T1000 (cell line): ENCODE results near the gene MLX.
A peak's percentile ranks its signal among the peaks of the same experiment; 100 is the strongest.

Experiments
- DNase-seq: peaks from one replicate; lab custom pipeline; 2025; ENCODE audit warnings: mixed read lengths; lab: John Stamatoyannopoulos, UW

MLX gene

GRCh38 chr17:42578282-42578869 is 11.5 kb downstream of the MLX start:
- DNase-seq, result no peak

DNA sequence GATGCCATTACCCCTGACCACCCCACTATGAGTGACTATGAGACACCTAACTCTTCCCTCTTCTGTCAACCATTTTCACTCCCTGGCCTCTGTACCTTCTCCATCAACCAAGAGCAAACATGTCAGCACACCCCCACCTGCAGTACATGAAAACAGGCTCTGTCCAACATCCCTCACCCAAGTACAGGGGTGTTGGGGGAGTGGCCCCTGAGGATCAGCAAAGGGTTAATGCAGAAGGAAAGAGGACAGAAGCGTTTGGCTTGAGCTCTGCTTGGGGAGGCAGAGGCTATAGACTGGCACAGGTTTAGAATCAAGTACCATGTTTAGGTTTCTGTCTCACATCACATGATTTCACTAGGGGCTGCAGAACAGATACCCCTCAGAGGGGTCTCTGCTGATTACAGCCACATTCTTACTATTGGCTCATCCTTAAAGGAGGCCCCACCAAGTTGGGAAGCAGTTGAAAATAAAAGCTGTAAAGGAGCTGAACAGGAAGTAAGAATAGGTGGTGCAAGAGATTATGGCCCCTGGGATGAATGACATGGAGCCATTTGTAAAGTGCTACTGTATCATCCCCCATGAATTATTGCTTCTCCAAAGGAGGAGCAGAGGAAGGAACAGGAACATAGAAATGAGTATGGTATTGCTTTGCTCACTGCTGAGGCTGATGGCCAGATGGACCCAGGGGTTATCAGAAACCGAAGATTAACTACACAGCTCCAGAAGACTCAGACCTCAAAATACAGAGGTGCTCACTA is 13.1 kb downstream of the MLX start:
- no peak for DNase-seq

- DNase-seq, result no peak
Measured at GRCh38 chr17:42581744-42582270, 14.9 kb downstream of the MLX start.

DNA sequence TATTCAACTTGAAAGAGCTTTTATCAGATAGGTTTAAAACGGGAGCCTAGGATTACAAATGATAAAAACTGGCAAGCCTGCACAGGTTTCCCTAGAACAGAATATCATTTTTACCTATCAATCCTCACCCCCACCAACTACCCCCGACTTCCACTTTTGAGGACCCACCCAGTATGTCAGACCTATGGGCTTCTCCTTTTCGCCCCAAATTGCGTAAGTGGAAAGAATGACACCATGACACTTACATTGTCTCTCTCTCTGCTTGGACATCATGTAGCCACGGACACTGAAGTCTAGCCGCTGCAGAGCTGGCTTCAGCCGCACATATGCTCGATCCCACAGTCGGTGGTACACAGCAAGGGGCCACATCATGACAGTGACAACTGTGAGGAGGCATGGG is 18.0 kb downstream of the MLX start:
- DNase-seq, result no peak

DNA sequence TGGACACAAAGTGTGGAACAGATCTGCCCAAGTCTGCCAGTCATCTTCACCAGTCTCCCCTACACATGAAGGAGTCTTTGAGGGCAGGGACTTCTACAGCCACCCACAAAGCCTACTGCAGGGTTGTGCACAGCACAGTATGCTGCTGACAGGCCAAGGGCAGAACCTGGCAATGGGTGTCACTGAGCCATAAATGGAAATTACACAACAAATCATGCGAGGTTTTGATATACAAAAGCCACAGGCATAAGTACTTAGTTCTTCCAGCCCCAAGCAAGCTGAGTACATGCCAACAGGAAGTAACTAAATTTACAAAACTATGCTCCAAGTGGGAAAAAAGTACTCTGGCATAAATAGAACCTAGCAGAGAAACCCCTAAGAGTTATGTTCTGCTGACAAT is 18.5 kb downstream of the MLX start:
- DNase-seq, result no peak

- DNase-seq, result no peak
Measured at GRCh38 chr17:42586514-42587230, 19.8 kb downstream of the MLX start.

DNA sequence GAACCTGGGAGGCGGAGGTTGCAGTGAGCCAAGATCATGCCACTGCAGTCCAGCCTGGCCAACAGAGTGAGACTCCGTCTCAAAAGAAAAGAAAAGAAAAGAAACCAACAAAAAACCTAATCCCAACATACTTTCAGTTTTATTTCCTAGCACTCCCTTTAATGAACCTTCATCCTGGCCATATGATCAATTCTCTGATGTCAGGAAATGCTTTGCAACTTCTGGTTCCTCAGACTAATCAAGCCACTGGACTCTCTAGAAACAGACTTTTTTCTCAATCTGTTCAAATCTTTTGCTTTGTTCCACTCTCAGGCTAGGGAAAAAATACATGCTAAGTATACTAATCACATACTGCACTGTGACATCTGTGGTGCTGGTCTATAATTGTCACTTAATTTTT is 24.0 kb downstream of the MLX start:
- DNase-seq, result no peak

DNA sequence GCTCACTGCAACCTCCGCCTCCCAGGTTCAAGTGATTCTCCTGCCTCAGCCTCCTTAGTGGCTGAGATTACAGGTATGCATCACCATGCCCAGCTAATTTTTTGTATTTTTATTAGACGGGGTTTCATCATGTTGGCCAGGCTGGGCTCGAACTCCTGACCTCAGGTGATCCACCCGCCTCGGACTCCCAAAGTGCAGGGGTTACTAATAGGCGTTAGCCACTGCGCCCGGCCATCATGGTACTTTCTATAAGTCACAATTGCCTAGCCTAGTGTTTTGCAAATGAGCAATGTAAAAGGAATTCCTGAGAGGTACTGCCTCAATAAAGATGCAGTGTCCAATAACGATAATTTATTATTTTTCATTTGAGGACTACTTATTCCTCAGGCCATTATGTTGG is 24.5 kb downstream of the MLX start:
- no peak for DNase-seq

DNA sequence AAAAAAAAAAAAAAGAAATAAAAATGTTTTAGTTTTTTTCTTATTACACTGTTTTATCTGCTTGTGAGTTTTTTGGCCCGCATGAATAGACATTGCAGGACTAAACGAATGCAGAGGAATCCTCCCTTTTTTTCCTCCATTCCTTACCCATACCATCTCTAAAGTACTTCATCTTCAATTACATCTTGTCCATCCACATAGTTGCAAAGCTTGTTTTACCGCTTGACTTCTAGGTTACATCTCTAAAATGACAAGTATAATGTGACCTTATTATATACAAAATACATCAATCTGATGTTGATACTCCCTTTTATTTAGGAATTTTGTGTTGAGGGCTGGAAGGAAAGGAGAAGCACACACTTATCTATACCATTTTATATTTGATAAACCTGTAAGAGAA is 29.5 kb downstream of the MLX start:
- no peak for DNase-seq

DNA sequence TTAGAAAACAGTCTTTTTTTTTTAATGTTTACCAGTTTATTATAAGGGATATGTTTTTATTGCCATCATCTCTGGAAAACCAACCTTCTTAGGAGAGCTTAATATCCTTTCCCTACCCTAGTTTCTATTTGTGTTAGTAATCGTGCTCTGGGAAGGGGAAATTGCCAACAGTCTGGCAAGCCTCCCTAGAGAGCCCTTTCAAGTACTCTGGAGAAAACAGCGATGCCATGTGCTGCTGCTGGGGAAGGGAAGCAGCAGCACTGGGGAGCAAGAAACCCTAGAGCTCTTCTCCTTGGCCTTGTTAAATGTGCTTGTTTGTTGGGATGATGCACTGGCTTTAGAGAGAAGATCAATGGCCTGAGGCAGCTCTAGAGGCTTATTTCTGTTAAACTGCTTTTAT is 32.0 kb downstream of the MLX start:
- no peak for DNase-seq

DNA sequence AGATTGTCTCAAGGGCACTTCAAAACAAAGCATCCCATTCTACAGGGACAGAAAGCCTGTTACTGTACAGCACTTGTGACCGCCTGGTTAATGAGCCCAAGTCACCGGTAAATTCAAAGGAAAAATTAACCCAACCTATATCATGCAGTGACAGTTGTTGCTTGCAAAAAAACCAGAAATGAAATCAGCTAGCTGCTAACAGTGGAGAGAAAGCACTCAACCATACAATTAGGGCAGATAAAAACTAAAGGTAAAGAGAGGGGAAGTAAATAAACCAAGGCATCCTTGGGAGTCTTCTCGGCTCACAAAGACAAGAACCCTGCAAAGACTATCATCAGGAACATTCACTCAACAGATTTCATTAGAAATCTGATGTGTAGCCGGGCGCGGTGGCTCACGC is 36.4 kb downstream of the MLX start:
- no peak for DNase-seq

DNA sequence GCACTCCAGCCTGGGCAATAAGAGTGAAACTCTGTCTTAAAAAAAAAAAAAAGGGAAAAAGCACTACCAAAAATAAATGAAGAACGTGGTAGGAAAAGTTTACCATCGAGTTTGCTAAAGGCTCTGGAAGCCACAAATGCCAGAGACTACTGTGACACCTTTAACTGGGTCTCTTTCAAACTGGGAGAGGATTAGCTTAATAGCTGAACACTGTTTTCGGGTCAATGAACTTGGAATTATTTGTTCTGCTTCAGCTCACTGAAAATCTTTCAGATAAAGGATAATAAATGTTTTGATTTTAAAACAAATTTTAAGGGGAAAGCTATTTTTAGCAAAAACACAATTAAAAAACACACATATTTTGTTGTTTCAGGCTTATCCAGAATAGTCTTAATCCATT is 40.9 kb downstream of the MLX start:
- DNase-seq, result no peak

- no peak for DNase-seq
Measured at GRCh38 chr17:42608305-42609181, 41.6 kb downstream of the MLX start.

GRCh38 chr17:42609182-42609813 is 42.4 kb downstream of the MLX start, which contains the start of the genes RETREG3 and TUBG1:
RETREG3 (minus strand) TSS chr17:42609374; CDS start chr17:42609324, 50 bp downstream.
TUBG1 (plus strand) TSS chr17:42609683; CDS start chr17:42609738, 55 bp downstream.
- peak; percentile 99 for DNase-seq

DNA sequence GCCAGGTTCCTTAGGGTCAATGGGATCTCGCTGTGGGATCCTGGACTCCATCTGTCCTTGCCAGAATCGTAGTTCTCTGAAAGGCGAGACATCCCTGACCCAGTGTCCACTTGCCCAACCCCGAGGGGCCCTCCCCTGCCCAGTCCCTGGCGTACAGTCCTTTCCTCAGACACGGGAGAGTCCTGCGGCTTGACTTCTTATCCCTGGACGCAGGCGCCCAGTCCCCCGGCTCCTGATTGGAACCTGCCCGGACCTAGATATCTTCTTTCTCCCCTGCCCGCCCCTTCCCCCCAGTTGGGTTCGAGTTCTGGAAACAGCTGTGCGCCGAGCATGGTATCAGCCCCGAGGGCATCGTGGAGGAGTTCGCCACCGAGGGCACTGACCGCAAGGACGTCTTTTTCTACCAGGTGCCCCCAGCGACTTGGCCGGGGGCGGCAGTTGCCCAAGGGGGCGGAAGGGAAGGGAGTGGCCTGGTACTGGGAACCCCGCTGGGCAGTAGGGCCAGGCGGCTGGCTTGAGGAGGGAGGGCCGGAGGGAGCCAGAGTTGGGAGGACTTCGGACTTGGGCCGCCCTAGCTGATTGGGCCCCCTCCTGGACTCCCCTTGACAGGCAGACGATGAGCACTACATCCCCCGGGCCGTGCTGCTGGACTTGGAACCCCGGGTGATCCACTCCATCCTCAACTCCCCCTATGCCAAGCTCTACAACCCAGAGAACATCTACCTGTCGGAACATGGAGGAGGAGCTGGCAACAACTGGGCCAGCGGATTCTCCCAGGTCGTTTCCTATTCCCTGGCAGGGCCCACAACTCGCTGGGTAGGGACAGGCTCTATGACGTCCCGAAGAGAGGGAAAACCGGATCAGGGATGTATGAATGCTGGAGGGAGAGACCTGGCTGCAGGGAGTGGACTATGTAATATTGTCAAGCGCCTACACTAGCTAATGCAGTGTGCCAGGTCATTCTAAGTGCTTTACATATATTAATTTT is 43.2 kb downstream of the MLX start:
- DNase-seq, result peak; percentile 43

DNA sequence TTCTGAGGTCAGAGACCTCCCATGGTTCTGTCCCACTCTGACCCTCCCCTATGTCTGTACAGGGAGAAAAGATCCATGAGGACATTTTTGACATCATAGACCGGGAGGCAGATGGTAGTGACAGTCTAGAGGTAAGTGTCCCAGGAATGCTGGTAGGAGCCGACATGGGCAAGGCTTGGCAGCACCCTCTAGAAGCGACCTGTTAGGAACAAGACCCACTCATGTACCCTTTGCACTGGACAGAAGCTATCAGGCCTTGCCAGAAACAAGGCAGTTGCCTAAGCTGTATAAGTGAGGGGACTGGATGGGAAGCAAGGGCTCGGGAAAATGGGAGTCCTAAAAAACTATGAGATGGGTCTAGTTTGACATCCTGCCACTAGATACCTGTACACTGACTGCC is 45.1 kb downstream of the MLX start:
- no peak for DNase-seq

DNA sequence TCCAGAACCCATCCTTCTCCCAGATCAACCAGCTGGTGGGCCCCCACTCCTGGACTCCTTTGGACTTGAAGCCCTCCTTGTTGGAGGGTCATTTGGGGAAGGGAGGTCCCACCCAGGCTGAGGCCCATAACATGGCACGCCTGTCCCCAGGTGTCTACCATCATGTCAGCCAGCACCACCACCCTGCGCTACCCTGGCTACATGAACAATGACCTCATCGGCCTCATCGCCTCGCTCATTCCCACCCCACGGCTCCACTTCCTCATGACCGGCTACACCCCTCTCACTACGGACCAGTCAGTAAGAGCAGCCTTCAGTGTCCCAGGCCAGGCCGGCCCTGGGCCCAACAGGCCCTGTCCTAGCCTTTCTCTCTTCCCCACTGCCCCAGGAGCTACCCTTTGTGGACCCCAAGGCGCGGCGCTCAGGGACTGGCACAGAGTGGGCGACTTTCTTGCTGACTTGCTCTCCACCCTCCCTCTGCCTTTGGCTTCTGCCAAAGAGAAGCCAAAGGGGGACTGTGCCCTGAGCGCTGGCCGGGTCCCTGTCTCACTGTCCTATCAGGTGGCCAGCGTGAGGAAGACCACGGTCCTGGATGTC is 46.9 kb downstream of the MLX start:
- no peak for DNase-seq

DNA sequence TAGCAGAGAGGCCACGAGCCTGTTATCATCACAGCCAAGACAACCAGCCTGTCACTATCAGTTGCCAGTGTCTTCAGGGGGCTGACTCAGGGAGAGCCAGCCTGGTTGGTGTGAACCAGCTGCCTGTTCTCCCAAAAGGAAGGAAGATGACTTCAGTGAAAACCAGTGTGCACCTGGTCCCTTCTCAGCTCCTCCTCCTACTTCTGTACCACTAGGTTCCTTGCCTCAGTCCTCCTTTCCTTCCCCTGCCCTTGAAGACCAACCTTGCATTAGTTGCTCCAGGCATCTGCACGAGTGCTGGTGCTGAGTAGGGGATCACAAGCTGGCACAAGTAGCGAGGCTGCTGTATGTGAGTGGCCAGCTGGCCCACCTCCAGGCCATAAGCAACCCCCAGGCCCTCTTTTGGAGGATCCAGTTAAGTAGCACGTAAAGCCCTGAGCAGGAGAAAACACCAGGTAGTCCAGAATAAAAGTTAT is 51.1 kb downstream of the MLX start:
- no peak for DNase-seq

GRCh38 chr17:42618442-42619150 is 51.7 kb downstream of the MLX start:
- no peak for DNase-seq
